Stimulated activated CD4-positive, alpha-beta T cell treated with anti-CD3 and anti-CD28 coated beads, Interleukin-15, amount 100 ng/mL, for 48 hours (primary cell): ENCODE measurements around the gene PCCA.

Experiments used
- DNase-seq, 2 donors: peaks; one replicate each; pipeline ENCODE4 v3.0.0-alpha.2; 2020; ENCODE audit warnings: low read depth in 2 of 2

PCCA gene

DNA sequence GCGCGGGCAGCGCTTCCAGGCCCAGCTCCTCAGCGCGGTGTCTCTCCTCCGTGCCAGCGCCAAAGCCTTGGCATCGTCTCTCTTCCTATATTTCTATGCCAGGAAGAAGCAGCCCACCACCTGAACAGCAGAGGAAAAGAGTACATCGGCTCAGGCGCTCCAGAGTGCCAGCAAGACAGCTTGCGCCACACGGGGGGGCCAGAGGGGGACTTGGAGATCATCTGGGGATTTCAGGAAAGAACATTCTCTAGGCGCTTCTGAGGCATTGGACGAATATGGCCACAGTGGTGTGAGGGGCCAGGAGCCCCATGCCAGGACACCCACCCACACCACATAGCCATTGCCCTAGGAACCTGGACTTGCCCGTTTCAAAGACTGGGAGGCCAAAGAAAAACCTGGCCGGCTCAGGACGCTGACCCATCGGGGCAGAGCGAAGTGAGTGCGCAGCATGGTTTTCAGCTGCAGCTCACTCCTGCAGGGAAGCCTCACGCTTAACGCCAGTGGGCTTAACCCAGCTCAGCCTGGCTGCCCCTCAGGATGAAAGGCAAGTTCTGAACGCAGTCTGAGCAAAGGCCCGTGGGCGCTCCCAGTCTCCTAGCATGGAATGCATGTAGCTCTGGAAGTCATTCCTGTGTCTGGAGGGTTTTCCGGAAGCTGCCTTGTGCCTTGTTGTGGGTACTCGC is 437.6 kb downstream of the PCCA start:
- no peak for DNase-seq

DNA sequence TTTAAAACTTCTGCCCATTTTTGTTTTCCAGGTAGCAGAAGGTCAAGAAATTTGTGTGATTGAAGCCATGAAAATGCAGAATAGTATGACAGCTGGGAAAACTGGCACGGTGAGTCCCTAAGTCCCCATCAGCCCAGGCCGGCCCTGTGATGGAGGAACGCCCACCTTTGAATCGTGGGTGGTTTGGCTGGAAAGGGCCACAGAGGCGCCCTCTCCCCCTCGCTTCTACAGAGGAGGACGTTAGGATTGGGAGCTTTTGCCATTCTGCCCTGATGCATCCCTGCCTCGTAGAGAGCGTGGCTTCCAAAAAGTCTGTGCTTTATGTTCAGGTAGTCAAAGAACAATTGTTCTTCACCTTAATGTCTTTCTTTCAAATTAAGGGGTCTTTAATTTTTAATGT is 438.8 kb downstream of the PCCA start:
- no peak for DNase-seq

DNA sequence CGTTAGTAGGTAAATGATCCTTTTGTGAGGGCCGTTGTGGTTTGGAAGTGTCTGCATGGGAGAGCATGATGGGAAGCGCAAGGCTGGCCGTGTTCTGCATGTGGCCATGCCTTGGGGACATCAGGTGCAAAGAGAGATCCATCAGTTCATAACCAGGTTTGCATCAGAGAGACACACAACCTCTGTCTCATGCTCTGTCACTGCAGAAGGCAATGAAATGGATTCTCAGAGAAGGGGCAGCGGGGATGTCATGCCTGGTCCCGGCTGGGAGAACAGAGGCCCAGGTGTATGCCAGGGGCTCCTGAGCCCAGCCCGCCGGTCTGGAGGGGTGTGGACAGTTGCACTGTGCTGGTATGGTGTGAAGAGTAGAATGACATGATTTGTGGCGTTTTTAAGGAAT is 439.5 kb downstream of the PCCA start:
- no peak for DNase-seq

DNA sequence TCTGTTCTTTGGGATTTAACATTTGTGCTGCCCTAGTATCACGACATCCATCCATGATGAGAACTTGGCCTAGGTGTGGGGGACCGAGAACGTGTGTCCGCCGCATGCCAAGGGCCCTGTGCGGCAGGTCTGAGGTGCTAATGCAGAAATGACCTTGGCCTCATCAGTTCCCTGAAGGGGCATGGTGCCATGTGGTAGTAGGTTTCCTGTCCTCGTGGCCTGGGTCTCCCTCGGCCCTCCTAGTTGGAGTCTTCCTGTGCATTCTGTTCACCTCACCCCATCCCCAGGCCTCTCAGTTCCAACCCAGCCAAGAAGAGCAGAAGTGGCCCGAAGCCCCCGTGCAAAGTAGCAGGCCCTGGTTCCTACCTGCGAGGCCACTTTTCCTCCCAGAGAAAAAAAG is 439.9 kb downstream of the PCCA start:
- DNase-seq = no peak

DNA sequence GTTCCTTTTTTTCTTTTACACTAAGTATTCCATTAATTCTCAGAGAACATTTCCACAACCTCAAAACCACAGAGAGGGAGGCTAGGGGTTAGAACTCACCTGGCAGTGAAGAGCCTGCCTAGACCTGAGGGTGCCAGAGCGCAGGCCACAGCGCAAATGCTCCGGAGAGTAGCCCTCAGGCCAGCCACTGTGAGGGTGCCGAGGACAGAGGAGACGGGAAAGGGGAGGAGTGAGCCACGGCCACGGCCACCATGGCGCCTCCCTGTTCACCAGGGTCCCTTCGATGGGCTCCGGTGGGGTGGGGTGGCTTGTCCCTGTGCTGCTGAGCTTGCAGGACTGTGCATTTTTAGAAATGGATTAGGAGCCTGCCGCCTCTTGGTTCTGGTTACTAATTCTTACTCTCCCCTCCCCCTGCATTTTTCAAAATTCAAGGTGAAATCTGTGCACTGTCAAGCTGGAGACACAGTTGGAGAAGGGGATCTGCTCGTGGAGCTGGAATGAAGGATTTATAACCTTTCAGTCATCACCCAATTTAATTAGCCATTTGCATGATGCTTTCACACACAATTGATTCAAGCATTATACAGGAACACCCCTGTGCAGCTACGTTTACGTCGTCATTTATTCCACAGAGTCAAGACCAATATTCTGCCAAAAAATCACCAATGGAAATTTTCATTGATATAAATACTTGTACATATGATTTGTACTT is 440.9 kb downstream of the PCCA start:
- DNase-seq = no peak

DNA sequence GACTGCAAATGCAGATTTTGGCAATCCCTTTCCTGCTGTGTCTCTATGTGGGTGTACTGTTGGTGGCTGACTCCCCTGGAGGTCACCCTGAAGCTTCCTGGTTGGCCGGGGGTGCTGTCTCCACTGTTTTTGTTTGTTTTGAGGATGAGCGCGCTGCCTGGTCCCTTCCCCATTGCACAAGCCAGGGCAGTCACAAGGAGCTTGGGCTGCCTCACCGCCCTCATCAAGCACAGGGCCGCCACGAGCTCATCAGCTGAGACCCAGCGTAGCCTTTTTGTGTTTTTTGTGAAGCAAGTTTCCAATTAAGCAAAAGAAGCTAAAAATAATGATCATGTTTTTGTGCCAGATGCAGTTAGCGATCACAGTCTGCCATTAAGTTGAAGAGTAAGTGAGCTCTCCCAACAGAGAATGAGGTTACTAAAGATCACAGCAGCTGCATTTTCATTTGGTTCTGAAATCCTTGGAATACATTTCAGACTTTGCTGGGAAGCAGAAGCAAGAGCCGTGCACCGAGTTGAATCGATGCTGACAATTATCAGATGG is 441.8 kb downstream of the PCCA start:
- DNase-seq = no peak

DNA sequence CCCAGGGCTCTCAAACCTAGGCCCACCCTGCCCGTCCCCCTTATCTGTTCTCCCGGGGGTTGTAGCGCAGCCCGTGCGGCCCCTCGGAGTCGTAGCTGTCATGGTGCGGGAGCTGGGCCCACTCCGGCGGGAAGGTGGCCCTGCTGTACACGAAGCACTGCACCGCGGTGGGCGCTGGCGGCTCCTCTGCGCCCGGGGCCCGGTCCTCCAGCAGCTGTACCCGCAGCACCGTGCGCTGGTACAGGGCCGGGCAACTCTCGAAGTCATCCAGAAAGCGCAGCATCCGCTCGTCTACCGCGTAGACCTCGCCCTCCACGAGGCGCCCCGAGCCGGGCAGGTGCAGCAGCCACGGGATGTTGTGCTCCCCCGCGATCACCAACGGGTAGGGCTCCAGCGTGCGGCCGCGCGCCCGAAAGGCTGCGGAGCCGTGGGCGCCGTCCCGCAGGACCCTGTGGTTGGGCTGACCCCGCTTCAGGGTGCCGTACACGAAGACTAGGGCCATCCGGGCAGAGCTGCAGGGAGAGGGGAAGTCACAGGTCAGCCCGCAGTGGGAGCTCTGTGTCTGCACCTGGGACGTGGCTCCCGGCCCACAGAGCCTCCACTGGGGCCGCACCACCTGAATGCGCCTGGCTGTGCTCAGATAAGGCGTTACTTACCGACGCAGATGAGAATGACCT is 443.3 kb downstream of the PCCA start:
- no peak for DNase-seq

DNA sequence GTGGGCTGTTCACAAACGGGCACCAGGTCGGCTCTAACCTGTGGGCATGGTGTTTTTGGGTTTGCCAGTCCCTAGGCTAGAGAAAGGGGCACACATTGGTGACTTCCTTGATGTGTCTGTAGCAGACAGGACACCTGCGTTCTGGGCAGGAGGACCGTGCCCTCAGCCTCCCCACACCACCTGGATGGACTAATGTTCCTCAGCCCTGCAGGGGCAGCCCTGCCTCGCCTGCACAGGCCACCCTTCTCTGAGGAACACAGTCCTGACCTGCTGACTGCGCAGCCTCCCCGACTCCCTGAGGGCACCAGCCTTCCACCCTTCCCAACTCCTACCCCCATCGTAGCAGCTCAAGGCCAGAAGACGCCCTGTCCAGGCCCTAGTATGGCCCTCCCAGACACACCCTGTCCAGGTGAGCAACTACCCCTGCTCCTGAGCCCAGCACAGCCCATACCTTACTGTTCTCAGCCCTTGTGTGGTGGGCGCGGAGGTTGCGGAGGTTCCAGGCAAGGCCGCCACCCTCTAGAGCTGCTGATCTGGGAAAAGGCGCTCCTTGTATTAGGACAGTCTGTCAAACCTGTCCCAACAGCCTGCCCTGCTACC is 444.0 kb downstream of the PCCA start:
- DNase-seq = no peak

DNA sequence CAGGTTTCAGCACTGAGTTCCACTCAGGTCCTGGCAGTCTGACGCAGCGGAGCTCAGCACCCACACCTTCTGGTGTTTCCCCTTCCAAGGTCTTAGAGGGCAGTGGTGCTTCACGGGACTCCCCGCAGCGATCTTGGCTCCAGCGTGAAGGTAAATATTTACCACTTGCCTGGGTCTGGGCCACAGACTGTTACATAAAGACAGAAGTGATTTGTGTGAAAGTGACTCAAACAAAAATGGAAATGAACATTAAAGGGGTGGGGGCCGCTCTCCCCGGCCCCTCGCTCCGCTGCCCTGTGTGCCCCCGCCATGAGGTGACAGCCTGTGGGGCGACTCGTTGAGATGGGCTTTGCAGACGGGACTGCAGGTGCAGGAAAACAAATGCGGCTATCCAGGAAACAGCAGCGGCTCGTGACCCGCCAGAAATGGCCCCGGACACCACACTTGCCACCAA is 444.7 kb downstream of the PCCA start:
- DNase-seq = no peak

DNA sequence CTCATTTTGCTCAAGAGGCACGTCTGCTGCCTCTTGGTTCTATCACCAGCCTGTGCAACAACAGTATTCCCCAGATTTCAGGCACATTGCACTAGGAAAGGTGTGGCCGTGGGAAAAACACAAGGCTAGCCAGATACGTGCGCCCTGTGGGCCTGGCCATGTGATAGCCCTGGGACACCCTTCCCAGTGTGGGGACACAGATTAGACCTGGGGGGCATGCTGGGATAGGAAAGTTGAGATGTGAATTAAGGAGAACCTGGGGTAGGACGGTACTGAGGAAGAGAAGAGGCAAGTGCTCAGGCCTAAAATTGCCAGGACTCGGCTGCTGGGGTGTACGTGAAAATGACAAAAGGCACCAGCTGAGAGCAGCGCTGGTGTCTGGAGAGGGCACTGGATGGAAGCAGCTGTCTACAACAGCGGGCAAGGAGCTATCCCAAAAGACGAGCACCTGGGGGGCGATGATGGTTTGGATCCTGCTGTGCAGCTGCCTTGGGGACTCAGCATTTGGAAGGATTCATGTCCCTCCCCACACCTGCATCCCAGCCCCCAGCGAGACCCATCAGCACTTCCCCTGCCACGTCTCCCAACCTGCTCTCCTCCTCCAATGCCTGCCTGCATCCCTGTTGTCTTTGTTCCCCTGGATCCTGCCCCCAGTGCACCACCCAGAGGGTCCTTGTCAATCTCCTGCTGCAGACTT is 445.4 kb downstream of the PCCA start:
- DNase-seq = no peak

DNA sequence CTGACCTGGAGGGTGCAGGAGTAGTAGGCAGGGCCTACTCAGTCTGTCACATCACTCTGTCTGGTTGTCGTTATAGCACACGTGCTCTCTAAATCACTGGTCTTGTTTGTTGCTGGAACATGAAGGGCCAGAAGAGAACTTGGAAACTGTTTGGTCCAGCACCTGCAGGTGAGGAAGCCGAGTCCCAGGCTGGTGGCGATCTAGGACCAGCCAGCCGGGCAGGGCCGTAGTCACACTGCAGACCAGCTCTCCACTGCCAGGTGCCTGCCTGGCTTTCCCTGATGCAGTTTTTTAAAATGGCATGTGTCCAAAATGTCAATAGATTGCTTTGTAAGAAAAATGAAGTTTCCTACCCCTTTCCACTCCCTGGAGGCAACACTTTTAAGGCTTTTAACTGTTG is 446.0 kb downstream of the PCCA start:
- no peak for DNase-seq

DNA sequence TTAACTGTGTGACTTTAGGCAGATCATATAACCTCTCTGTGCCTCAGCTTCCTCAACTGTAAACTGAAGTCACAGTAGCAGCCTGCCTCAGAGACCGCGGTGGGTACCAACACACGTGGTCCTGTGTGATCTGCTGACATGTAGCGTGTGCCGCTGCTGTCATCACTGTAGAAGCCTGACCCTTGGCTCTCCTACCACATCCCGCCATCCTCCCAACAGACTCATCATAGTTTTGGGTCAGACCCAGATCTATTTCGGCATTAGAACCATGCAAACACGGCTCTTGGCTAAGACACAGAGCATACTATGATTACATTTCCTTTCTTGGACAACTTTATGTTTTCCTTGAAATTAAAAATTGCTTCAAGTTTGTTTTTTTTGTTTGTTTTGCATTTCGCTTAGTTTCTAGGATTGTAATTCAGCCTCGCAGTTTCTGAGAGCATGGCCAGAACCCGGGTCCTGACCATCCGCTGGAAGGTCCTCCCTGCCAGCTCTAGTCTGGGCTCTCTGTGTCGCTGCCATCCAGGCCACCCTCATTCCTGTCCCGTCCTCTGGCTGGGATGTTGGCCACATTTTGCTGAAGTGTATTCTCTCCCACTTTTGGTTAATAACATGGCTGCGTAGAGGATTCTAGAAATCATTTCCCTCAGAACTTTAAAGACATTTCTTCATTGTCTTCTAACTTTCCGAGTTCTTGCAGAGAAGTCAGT is 446.7 kb downstream of the PCCA start:
- DNase-seq = no peak

DNA sequence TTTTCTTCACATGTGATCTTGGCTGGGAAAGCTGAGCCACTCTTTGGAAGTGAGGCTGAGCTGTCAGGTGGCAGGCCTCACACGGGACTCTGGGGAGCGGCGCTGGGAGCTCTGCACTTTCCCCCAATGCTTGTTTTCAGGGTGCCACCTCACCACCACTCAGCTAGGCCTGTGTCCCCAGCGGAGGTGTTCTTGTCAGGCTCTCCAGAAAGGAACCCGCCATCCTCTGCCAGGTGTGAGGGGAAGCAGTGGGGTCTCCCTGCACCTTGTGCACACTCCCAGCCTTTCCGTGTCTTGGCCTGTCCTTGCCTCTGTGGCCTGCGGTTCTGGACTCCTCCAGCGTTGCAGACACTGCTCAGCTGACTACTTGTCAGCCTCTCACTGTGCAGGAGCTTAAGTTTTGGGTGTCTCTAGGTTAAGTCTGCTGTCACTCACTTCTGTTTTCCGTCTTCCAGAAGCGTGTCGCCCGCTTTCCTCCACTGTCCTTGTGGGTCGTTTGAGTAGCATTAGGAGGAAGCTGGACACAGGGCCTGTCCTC is 447.8 kb downstream of the PCCA start:
- DNase-seq = no peak

DNA sequence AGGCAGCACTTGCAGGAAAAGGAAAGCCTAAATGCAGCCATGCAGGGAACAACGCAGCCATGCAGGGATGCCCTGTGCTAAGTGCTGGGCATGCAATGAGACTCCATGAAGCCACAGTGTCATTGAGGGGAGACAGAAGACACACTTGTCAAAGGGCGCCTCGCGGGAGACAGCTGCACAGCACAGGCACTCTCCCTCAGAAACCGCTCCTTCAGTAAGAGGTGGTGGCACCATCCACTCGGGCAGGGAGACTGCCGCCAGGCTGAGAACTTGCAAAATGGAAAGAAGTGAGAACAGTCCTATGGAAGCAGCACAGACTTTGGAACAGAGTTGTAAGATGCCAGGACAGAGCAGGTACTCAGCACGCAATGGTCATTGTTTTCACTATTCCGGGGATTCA is 448.6 kb downstream of the PCCA start:
- no peak for DNase-seq

DNA sequence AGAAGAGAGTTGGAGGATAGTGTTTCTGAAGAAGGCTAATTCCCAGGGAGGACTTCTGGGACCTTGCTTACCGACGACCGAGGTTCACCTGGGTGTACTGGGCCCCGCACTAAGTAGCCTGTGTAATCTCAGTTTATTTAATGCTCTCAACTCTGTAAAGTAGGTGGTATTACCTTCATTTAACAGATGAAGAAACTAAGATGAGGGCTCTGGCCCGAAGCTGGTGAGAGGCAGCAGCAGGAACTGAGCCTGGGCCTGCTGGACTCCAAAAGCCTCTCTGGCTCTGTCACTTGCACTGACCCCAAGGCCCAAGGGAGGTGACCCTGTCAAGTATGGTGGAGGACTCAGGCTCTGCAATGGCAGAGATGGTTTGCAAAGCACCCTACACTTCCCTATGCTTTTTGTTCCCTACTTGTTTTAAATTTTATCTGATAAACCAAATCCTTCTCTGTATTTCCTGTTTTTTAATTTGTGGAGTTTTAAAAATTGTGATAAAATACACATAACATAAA is 449.1 kb downstream of the PCCA start:
- no peak for DNase-seq

DNA sequence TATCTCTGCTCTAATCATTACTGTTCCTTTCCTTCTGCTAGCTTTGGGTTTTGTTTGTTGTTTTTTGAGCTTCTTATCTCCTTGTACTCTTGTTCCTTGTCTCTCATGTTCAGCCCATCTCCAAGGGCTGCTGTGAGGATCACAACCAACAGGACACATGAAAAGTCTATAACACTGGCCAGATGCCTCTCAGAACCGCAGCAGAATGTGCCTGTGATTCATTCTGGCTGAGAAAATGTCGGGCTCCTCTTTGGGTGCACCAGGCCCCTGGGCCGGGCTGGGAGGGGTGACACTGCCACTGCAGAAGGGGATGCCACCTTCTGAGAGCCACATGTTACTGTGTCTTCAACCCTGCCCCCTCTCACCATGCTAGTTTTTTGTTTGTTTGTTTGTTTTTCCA is 451.7 kb downstream of the PCCA start:
- no peak for DNase-seq

DNA sequence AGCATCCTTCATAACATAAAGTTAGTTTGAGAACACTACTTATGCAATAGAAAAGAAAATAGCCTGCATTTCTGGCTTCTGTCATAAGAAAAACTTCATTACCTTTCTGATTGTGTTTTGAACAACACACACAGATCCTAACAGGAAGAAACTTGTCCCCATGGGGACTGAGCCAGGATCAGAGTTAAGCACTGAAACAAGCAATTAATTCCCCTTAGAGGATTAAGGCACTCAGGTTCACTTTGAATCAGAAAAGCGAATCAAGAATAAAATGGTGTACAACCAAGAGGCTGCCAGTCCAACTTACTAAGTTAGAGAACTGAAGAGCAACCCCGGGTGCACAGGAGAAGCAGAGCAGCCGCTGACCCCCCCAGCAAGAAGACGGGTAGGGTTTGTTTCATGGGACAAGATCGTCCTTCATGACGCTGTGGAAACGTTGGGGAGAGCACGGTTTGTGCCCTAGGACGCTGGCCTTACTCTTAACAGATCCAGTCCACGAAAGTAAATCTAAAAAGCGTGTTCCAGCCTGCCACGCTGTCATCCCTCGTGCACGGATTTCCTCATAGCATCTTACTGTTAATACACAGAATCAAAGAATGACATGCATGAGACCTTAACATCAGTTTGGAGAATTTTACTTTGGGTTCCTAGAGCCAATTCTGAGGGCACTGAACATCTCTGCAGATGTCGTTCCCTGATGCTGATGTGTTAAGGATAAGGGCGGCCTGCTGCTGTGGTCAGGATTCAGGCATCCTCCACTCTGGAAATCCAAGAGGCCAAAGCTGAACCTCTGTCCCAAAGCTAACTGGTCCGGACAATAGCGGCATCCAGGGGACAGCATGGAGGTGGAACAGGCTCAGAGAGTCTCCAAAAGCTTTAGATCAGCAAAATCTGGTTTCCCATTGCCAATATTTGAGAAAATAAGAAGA is 453.3 kb downstream of the PCCA start:
- no peak for DNase-seq

DNA sequence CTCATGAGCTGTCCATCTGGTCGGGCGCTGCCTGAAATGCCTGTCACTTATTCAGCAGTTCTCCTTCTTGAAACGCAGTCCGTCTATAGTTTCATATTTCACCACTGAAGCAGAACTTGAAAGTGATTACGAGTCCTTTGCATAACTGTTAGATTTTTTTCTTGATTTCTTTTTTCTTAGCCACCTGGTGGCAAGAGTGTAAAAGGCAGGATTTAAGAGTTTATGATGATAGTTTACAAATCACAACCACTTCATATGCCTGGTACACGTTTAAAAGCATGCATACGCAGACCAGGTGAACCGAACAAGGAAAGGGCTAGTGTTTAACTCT is 453.9 kb downstream of the PCCA start:
- DNase-seq = no peak

DNA sequence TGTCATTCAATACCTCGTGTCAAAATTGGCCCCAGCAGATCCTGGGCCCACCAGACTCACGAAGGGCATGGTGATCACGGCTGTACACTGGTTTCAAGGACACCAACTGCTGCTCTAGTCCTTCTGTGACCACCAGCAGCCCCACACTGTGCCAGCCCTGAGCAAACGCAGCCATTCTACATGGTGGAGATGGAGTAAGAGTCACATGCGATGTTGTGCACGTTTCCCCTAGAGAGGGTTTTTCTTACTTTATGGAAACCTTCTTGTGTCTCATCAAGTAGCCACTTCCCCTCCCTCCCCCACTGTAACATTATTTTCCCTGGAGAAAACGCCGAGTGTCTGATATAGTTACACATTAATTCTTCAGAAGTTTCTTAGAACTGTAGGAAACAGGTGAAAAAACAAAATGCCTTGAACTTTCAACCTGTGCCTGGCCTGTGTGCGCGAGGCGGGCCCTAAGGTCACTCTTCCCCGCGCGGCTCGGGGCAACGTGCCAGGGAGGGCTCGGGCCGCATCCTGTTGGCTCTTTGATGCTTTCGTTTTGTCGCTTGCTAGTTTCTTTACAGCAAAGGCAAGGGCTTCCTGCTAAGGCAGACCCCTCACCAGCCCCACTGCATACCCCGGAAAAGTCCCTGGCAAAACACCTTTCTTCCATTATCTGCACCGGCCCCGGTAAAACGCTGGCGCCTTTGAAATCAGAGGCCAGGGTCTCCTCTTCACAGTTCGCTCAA is 455.1 kb downstream of the PCCA start:
- no peak for DNase-seq
